ENCODE results near the gene ELOVL7.

The ELOVL7 gene

GRCh38 chr5:60719329-60719728 is 124.7 kb downstream of the ELOVL7 start:
- TF ChIP-seq TAF1 (IDR thresholded peaks at IDR 0.05; ENCODE audit: borderline replicate concordance, insufficient read depth, low read length) (no peak), POLR2AphosphoS5 (IDR thresholded peaks at IDR 0.05; ENCODE audit: low read depth, low read length) (no peak), FOXP2 (optimal IDR thresholded peaks at IDR 0.05; ENCODE audit: borderline replicate concordance, extremely low read depth, extremely low read length, insufficient read depth) (no peak), REST (IDR thresholded peaks at IDR 0.05; ENCODE audit: insufficient read depth in 1 of 2, low read depth in 2 of 2, low read length in 2 of 2) (no peak), SIN3A (IDR thresholded peaks at IDR 0.05; ENCODE audit: borderline replicate concordance, insufficient read depth, low read length) (no peak)

GRCh38 chr5:60718166-60718892 is 125.7 kb downstream of the ELOVL7 start:
- TF ChIP-seq TAF1 (IDR thresholded peaks at IDR 0.05; ENCODE audit: borderline replicate concordance, insufficient read depth, low read length) (no peak), FOXP2 (optimal IDR thresholded peaks at IDR 0.05; ENCODE audit: borderline replicate concordance, extremely low read depth, extremely low read length, insufficient read depth) (no peak), POLR2AphosphoS5 (IDR thresholded peaks at IDR 0.05; ENCODE audit: low read depth, low read length) (no peak), SIN3A (IDR thresholded peaks at IDR 0.05; ENCODE audit: borderline replicate concordance, insufficient read depth, low read length) (no peak), REST (IDR thresholded peaks at IDR 0.05; ENCODE audit: insufficient read depth in 1 of 2, low read depth in 2 of 2, low read length in 2 of 2) (no peak)

GRCh38 chr5:60712950-60713349 is 131.1 kb downstream of the ELOVL7 start:
- TF ChIP-seq FOXP2 (optimal IDR thresholded peaks at IDR 0.05; ENCODE audit: borderline replicate concordance, extremely low read depth, extremely low read length, insufficient read depth) = no peak
- TF ChIP-seq REST (IDR thresholded peaks at IDR 0.05; ENCODE audit: insufficient read depth in 1 of 2, low read depth in 2 of 2, low read length in 2 of 2) = no peak
- TF ChIP-seq TAF1 (IDR thresholded peaks at IDR 0.05; ENCODE audit: borderline replicate concordance, insufficient read depth, low read length) = no peak
- TF ChIP-seq POLR2AphosphoS5 (IDR thresholded peaks at IDR 0.05; ENCODE audit: low read depth, low read length) = no peak
- TF ChIP-seq SIN3A (IDR thresholded peaks at IDR 0.05; ENCODE audit: borderline replicate concordance, insufficient read depth, low read length) = no peak

GRCh38 chr5:60710362-60710761 is 133.7 kb downstream of the ELOVL7 start:
- TF ChIP-seq SIN3A (IDR thresholded peaks at IDR 0.05; ENCODE audit: borderline replicate concordance, insufficient read depth, low read length) (no peak), FOXP2 (optimal IDR thresholded peaks at IDR 0.05; ENCODE audit: borderline replicate concordance, extremely low read depth, extremely low read length, insufficient read depth) (no peak), REST (IDR thresholded peaks at IDR 0.05; ENCODE audit: insufficient read depth in 1 of 2, low read depth in 2 of 2, low read length in 2 of 2) (no peak), TAF1 (IDR thresholded peaks at IDR 0.05; ENCODE audit: borderline replicate concordance, insufficient read depth, low read length) (no peak), POLR2AphosphoS5 (IDR thresholded peaks at IDR 0.05; ENCODE audit: low read depth, low read length) (no peak)
